Measurements from ENCODE around the gene ONECUT2. TPM values are rescaled to one million over a fixed set of nuclear protein-coding genes. Genes with fewer than 3 reads are reported as not detected.

The ONECUT2 gene
- total RNA-seq, 1 experiment from 2014 or later: 0.48 TPM

DNA sequence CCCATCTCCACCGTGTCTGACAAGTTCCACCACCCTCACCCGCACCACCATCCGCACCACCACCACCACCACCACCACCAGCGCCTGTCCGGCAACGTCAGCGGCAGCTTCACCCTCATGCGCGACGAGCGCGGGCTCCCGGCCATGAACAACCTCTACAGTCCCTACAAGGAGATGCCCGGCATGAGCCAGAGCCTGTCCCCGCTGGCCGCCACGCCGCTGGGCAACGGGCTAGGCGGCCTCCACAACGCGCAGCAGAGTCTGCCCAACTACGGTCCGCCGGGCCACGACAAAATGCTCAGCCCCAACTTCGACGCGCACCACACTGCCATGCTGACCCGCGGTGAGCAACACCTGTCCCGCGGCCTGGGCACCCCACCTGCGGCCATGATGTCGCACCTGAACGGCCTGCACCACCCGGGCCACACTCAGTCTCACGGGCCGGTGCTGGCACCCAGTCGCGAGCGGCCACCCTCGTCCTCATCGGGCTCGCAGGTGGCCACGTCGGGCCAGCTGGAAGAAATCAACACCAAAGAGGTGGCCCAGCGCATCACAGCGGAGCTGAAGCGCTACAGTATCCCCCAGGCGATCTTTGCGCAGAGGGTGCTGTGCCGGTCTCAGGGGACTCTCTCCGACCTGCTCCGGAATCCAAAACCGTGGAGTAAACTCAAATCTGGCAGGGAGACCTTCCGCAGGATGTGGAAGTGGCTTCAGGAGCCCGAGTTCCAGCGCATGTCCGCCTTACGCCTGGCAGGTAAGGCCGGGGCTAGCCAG lies 1.2 kb downstream of the ONECUT2 start:
- Histone ChIP-seq H3K27me3 (ENCODE audit: insufficient read depth, low read length) (peaks cover 83% of the 10 kb centered on the region), H3K4ac (ENCODE audit: low read depth, low read length) (no peak overlapping the region), H2BK20ac (ENCODE audit: low read depth, low read length, poor library complexity, severe bottlenecking) (no peak overlapping the region), H3K23ac (ENCODE audit: insufficient read length, low read depth, low read length) (no peak overlapping the region), H3K23me2 (ENCODE audit: insufficient read length, low read depth, low read length, poor library complexity, severe bottlenecking) (peaks cover 27% of the 10 kb centered on the region), H4K20me1 (ENCODE audit: control insufficient read depth, insufficient read depth, insufficient read length) (no peaks in the 10 kb centered on the region), H3K9me3 (ENCODE audit: control insufficient read depth, low read depth, low read length) (no peaks in the 10 kb centered on the region), H2BK15ac (ENCODE audit: low read depth, low read length) (no peak overlapping the region), H3K56ac (ENCODE audit: insufficient read length, low read depth, low read length) (no peak overlapping the region), H2AFZ (ENCODE audit: low read length) (no peak overlapping the region), H4K5ac (ENCODE audit: insufficient read length, low read depth, low read length) (no peak overlapping the region), H3K4me1 (ENCODE audit: insufficient read depth, low read length) (no peaks in the 10 kb centered on the region), H3T11ph (ENCODE audit: low read length) (no peak overlapping the region), H3K79me1 (ENCODE audit: insufficient read depth, low read depth, low read length, poor library complexity, severe bottlenecking) (no peaks in the 10 kb centered on the region), H2BK5ac (ENCODE audit: insufficient read length, low read length) (no peak overlapping the region), H3K9ac (ENCODE audit: extremely low read depth, insufficient read length, low read length) (no peak overlapping the region), H3K79me2 (ENCODE audit: insufficient read depth, low read length) (no peaks in the 10 kb centered on the region), H3K18ac (ENCODE audit: insufficient read length, low read depth, low read length) (no peak overlapping the region), H3K27ac (ENCODE audit: insufficient read length, low read depth, low read length) (no peak overlapping the region), H3K4me2 (ENCODE audit: insufficient read depth, insufficient read length, low read length) (peak overlapping the region; percentile 41), H4K91ac (ENCODE audit: insufficient read length, low read depth, low read length) (no peak overlapping the region), H2AK5ac (ENCODE audit: insufficient read length, low read length) (no peak overlapping the region), H2BK120ac (ENCODE audit: low read depth, low read length, poor library complexity, severe bottlenecking) (no peak overlapping the region), H2BK12ac (ENCODE audit: insufficient read length, low read depth, low read length) (no peak overlapping the region), H3K14ac (ENCODE audit: insufficient read depth, low read length) (no peak overlapping the region), H4K8ac (replicated peaks; ENCODE audit: insufficient read length, low read depth, low read length) (no peak overlapping the region)
- H3K4me3 Mint-ChIP-seq: peak overlapping the region; percentile 59 to 82
- no peak for DNase-seq
- H3K4me1 Mint-ChIP-seq: peaks cover 66 to 77% of the 10 kb centered on the region in 2 experiments
- H3K9me3 Mint-ChIP-seq: peaks cover 4 to 12% of the 10 kb centered on the region in 2 experiments; a peak in 3 of 5 replicates
- H3K36me3 Mint-ChIP-seq (ENCODE audit: insufficient read depth in 1 of 3, low read depth in 3 of 3): no peaks in the 10 kb centered on the region
- H3K27ac Mint-ChIP-seq: no peak overlapping the region
- H3K27me3 Mint-ChIP-seq (ENCODE audit: low read depth): peaks cover 97% of the 10 kb centered on the region
- no CpG with 5 or more reads among the region's 62 CpGs for WGBS (ENCODE audit: extremely low coverage, insufficient read length, low lambda C conversion rate)
- TF ChIP-seq, protein P1, sequence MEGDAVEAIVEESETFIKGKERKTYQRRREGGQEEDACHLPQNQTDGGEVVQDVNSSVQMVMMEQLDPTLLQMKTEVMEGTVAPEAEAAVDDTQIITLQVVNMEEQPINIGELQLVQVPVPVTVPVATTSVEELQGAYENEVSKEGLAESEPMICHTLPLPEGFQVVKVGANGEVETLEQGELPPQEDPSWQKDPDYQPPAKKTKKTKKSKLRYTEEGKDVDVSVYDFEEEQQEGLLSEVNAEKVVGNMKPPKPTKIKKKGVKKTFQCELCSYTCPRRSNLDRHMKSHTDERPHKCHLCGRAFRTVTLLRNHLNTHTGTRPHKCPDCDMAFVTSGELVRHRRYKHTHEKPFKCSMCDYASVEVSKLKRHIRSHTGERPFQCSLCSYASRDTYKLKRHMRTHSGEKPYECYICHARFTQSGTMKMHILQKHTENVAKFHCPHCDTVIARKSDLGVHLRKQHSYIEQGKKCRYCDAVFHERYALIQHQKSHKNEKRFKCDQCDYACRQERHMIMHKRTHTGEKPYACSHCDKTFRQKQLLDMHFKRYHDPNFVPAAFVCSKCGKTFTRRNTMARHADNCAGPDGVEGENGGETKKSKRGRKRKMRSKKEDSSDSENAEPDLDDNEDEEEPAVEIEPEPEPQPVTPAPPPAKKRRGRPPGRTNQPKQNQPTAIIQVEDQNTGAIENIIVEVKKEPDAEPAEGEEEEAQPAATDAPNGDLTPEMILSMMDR (conservative IDR thresholded peaks at IDR 0.05): no peak

Measured in H9 (cell line).